ENCODE results near the gene PRKAR2B. TPM values are rescaled to one million over a fixed set of nuclear protein-coding genes. Genes with fewer than 3 reads are reported as not detected.
"Not testable (repeated sequence)": the region's sequence is repeated elsewhere in the genome, so short reads cannot be mapped to it uniquely, and the experiment has no call there.

Gene PRKAR2B
- polyA plus RNA-seq, 1 of the 3 experiments (the other 2 are of a cell fraction): 17.3 TPM

- peaks cover 17% of the 10 kb centered on the region for H3F3A ChIP-seq (replicated peaks; ENCODE audit: insufficient read depth)
- H3K9me2 ChIP-seq; H3K9ac ChIP-seq; H3K27me3 ChIP-seq (ENCODE audit: insufficient read depth); H2AFZ ChIP-seq (ENCODE audit: low read depth); H3K4me3 ChIP-seq (ENCODE audit: low read depth in 2 of 2, low read length in 1 of 2); H4K20me1 ChIP-seq (ENCODE audit: insufficient read depth); H3K4me1 ChIP-seq (ENCODE audit: control insufficient read depth in 1 of 2, insufficient read depth in 2 of 2, low read depth in 1 of 2, low read length in 1 of 2); H3K36me3 ChIP-seq (replicated peaks in 1 of 2; ENCODE audit: control insufficient read depth in 1 of 2, insufficient read depth in 2 of 2, low read length in 1 of 2); DNase-seq; H3K27ac ChIP-seq (ENCODE audit: low read depth in 2 of 2, low read length in 1 of 2); POLR2A ChIA-PET; H3K4me2 ChIP-seq; H3K9me3 ChIP-seq: not testable (repeated sequence)
- WGBS (ENCODE audit: low lambda C conversion rate): 94% methylated on average over 3 of the region's 3 CpGs
- peaks cover 49% of the 10 kb centered on the region for H3K79me2 ChIP-seq (ENCODE audit: insufficient read depth)
- CTCF ChIA-PET: interaction anchor here (1.0 to 1.9 kb wide), 2 partner anchors 91 to 94 kb away, joined by 3 to 5 read pairs; no protein-coding TSS in a partner anchor
Measured at GRCh38 chr7:107056058-107056457, 11.6 kb downstream of the PRKAR2B start.

- Histone ChIP-seq H3K79me2 (ENCODE audit: insufficient read depth) (peaks cover 46% of the 10 kb centered on the region), H3K27ac (ENCODE audit: low read depth in 2 of 2, low read length in 1 of 2) (peak overlapping the region in 1 of 2 experiments; percentile 3; a peak in 1 of 4 replicates), H3K4me2 (no peak overlapping the region), H3F3A (replicated peaks; ENCODE audit: insufficient read depth) (peaks cover 11% of the 10 kb centered on the region), H3K4me1 (ENCODE audit: control insufficient read depth in 1 of 2, insufficient read depth in 2 of 2, low read depth in 1 of 2, low read length in 1 of 2) (peaks cover 0 to 2% of the 10 kb centered on the region in 2 experiments; a peak in 1 of 4 replicates), H3K4me3 (ENCODE audit: low read depth in 2 of 2, low read length in 1 of 2) (no peak overlapping the region), H3K27me3 (ENCODE audit: insufficient read depth) (no peaks in the 10 kb centered on the region), H3K9ac (no peak overlapping the region), H4K20me1 (ENCODE audit: insufficient read depth) (no peaks in the 10 kb centered on the region), H3K9me3 (no peaks in the 10 kb centered on the region), H3K9me2 (no peaks in the 10 kb centered on the region), H2AFZ (ENCODE audit: low read depth) (no peak overlapping the region), H3K36me3 (replicated peaks in 1 of 2; ENCODE audit: control insufficient read depth in 1 of 2, insufficient read depth in 2 of 2, low read length in 1 of 2) (peaks cover 0 to 6% of the 10 kb centered on the region in 2 experiments)
- POLR2A ChIA-PET: no interaction called here
- WGBS (ENCODE audit: low lambda C conversion rate): 88% methylated on average over 8 of the region's 8 CpGs
- TF ChIP-seq YY1 (IDR thresholded peaks at IDR 0.05; ENCODE audit: low read depth) (no peak), GATA2 (CRISPR knock-in tag; IDR thresholded peaks at IDR 0.05) (peak; percentile 14; the same call in 1 of the 2 replicates)
- CTCF ChIA-PET: interaction anchor here (0.5 to 1.9 kb wide), 5 partner anchors 8 to 338 kb away, joined by 3 to 9 read pairs (median 3); no protein-coding TSS in a partner anchor
- no peak for DNase-seq
Measured at GRCh38 chr7:107056728-107057473, 12.4 kb downstream of the PRKAR2B start.

- Histone ChIP-seq H3K9me2 (no peaks in the 10 kb centered on the region), H3K9me3 (no peaks in the 10 kb centered on the region), H3K79me2 (ENCODE audit: insufficient read depth) (peaks cover 42% of the 10 kb centered on the region), H2AFZ (ENCODE audit: low read depth) (no peak overlapping the region), H3K4me1 (ENCODE audit: control insufficient read depth in 1 of 2, insufficient read depth in 2 of 2, low read depth in 1 of 2, low read length in 1 of 2) (peaks cover 0 to 2% of the 10 kb centered on the region in 2 experiments; a peak in 1 of 4 replicates), H3K9ac (no peak overlapping the region), H3K36me3 (replicated peaks in 1 of 2; ENCODE audit: control insufficient read depth in 1 of 2, insufficient read depth in 2 of 2, low read length in 1 of 2) (peaks cover 0 to 6% of the 10 kb centered on the region in 2 experiments), H3F3A (replicated peaks; ENCODE audit: insufficient read depth) (peaks cover 8% of the 10 kb centered on the region), H4K20me1 (ENCODE audit: insufficient read depth) (no peaks in the 10 kb centered on the region), H3K4me3 (ENCODE audit: low read depth in 2 of 2, low read length in 1 of 2) (no peak overlapping the region), H3K27ac (ENCODE audit: low read depth in 2 of 2, low read length in 1 of 2) (no peak overlapping the region), H3K27me3 (ENCODE audit: insufficient read depth) (no peaks in the 10 kb centered on the region), H3K4me2 (no peak overlapping the region)
- ChIA-PET CTCF (interaction anchor here (0.7 to 1.9 kb wide), 5 partner anchors 9 to 337 kb away, joined by 3 to 9 read pairs (median 5); no protein-coding TSS in a partner anchor), POLR2A (no interaction called here)
- WGBS (ENCODE audit: low lambda C conversion rate): 90% methylated on average over 3 of the region's 3 CpGs
- TF ChIP-seq, protein P1, sequence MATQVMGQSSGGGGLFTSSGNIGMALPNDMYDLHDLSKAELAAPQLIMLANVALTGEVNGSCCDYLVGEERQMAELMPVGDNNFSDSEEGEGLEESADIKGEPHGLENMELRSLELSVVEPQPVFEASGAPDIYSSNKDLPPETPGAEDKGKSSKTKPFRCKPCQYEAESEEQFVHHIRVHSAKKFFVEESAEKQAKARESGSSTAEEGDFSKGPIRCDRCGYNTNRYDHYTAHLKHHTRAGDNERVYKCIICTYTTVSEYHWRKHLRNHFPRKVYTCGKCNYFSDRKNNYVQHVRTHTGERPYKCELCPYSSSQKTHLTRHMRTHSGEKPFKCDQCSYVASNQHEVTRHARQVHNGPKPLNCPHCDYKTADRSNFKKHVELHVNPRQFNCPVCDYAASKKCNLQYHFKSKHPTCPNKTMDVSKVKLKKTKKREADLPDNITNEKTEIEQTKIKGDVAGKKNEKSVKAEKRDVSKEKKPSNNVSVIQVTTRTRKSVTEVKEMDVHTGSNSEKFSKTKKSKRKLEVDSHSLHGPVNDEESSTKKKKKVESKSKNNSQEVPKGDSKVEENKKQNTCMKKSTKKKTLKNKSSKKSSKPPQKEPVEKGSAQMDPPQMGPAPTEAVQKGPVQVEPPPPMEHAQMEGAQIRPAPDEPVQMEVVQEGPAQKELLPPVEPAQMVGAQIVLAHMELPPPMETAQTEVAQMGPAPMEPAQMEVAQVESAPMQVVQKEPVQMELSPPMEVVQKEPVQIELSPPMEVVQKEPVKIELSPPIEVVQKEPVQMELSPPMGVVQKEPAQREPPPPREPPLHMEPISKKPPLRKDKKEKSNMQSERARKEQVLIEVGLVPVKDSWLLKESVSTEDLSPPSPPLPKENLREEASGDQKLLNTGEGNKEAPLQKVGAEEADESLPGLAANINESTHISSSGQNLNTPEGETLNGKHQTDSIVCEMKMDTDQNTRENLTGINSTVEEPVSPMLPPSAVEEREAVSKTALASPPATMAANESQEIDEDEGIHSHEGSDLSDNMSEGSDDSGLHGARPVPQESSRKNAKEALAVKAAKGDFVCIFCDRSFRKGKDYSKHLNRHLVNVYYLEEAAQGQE (IDR thresholded peaks at IDR 0.05; ENCODE audit: low read depth, low read length): no peak
- TF ChIP-seq FOXM1 (IDR thresholded peaks at IDR 0.05; ENCODE audit: low read depth): no peak
- no peak for TF ChIP-seq GATA2 (CRISPR knock-in tag; IDR thresholded peaks at IDR 0.05)
- TF ChIP-seq, protein P2, sequence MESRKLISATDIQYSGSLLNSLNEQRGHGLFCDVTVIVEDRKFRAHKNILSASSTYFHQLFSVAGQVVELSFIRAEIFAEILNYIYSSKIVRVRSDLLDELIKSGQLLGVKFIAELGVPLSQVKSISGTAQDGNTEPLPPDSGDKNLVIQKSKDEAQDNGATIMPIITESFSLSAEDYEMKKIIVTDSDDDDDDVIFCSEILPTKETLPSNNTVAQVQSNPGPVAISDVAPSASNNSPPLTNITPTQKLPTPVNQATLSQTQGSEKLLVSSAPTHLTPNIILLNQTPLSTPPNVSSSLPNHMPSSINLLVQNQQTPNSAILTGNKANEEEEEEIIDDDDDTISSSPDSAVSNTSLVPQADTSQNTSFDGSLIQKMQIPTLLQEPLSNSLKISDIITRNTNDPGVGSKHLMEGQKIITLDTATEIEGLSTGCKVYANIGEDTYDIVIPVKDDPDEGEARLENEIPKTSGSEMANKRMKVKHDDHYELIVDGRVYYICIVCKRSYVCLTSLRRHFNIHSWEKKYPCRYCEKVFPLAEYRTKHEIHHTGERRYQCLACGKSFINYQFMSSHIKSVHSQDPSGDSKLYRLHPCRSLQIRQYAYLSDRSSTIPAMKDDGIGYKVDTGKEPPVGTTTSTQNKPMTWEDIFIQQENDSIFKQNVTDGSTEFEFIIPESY (IDR thresholded peaks at IDR 0.05; ENCODE audit: borderline replicate concordance, low read depth): no peak
- TF ChIP-seq TEAD4 (IDR thresholded peaks at IDR 0.05; ENCODE audit: borderline replicate concordance, insufficient read depth): no peak
- TF ChIP-seq, protein P3, sequence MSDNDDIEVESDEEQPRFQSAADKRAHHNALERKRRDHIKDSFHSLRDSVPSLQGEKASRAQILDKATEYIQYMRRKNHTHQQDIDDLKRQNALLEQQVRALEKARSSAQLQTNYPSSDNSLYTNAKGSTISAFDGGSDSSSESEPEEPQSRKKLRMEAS (IDR thresholded peaks at IDR 0.05; ENCODE audit: low read depth): no peak
- no peak for TF ChIP-seq TCF12 (IDR thresholded peaks at IDR 0.05)
- TF ChIP-seq TAF1 (IDR thresholded peaks at IDR 0.05; ENCODE audit: borderline replicate concordance, low read depth, low read length): no peak
- no peak for TF ChIP-seq JUND (IDR thresholded peaks at IDR 0.05)
- no peak for TF ChIP-seq CHD2 (IDR thresholded peaks at IDR 0.05; ENCODE audit: low read length, partially characterized antibody)
- no peak for TF ChIP-seq RAD21 (IDR thresholded peaks at IDR 0.05; ENCODE audit: low read length)
- TF ChIP-seq NFIC (IDR thresholded peaks at IDR 0.05; ENCODE audit: borderline replicate concordance): no peak
- no peak for TF ChIP-seq FOXJ3 (CRISPR knock-in tag; IDR thresholded peaks at IDR 0.05)
- TF ChIP-seq POLR2AphosphoS5 (IDR thresholded peaks at IDR 0.05; ENCODE audit: low read depth, low read length): no peak
- no peak for DNase-seq
Measured at GRCh38 chr7:107057474-107057833, 12.9 kb downstream of the PRKAR2B start.

Measured in SK-N-SH (cell line).